ENCODE results near the gene GPD1L.

- no peak for TF ChIP-seq CTCF (IDR thresholded peaks at IDR 0.05; ENCODE audit: insufficient read depth, low read length, poor library complexity, severe bottlenecking)
- no peak for TF ChIP-seq EZH2phosphoT487 (conservative IDR thresholded peaks at IDR 0.05; ENCODE audit: low read length)
Observed at GRCh38 chr3:32137870-32138269, 31.4 kb downstream of the GPD1L start.
